Psoas muscle (tissue), 8 donors: ENCODE results near the gene YJU2. TPM values are rescaled to one million over a fixed set of nuclear protein-coding genes. Genes with fewer than 3 reads are reported as not detected.
A peak's percentile ranks its signal among the peaks of the same experiment; 100 is the strongest.

Experiments
- ATAC-seq, 4 donors: fragments of 200-7000 bp; cut with Tn5 transposase; one replicate each; pipeline ENCODE4 v1.9.1; 2020; ENCODE audit warnings: moderate library complexity in 3 of 4, mild to moderate bottlenecking in 2 of 4
- DNase-seq, 2 donors: peaks; one replicate each; pipeline ENCODE4 v3.0.0-alpha.2; 2020
- H3K27ac ChIP-seq: fragments of 200-600 bp; one replicate; pipeline ENCODE4 v1.8.0; 2022
- H3K27me3 ChIP-seq, 3 donors: fragments of 200-600 bp in 1 of 3; one replicate each; pipeline versions ENCODE4 v1.6.1 to v1.8.0; 2013 to 2022; ENCODE audit warnings: low read length in 2 of 3, mild to moderate bottlenecking in 2 of 3, moderate library complexity in 1 of 3; ENCODE audit not compliant: insufficient read depth in 3 of 3
- H3K36me3 ChIP-seq, 2 donors: fragments of 200-600 bp in 1 of 2; one replicate each; pipeline versions ENCODE4 v1.6.1 to v1.8.0; 2013 to 2022; ENCODE audit warnings: low read depth in 1 of 2, mild to moderate bottlenecking in 1 of 2, moderate library complexity in 1 of 2; ENCODE audit not compliant: insufficient read depth in 1 of 2
- H3K4me1 ChIP-seq: fragments of 200-600 bp; one replicate; pipeline ENCODE4 v1.8.0; 2022
- H3K4me3 ChIP-seq: fragments of 200-600 bp; one replicate; pipeline ENCODE4 v1.8.0; 2022; ENCODE audit warnings: mild to moderate bottlenecking
- H3K9me3 ChIP-seq: fragments of 200-600 bp; one replicate; pipeline ENCODE4 v1.8.0; 2022
- CTCF ChIP-seq: fragments of 200-600 bp; IDR thresholded peaks from one replicate; pipeline ENCODE4 v1.8.0; 2022; ENCODE audit warnings: antibody characterized with exemption
- WGBS, 3 donors: extraction: QIAGEN DNeasy Blood & Tissue Kit; methylation state at CpG; one replicate each; pipeline versions ENCODE4 v1.1.6 to v1.1.7; 2013; 5-methylcytosine and 5-hydroxymethylcytosine counted together
- intact Hi-C, 2 donors: fragments of 100-400 bp; cut with DNase I; formaldehyde crosslinking; loops; one replicate each; pipeline versions ENCODE4 v1.11.0 to v1.14.2; 2022
- polyA plus RNA-seq, 3 donors: library from polyadenylated mRNA; stranded (reverse); fragments of 200-250 nt; gene quantifications; one replicate each; pipeline ENCODE4 v1.2.3, GENCODE V29; 2013
- total RNA-seq, 4 donors: library from RNA; stranded (reverse); fragmentation: NEBNext Ultra II Directional in 2 of 4; extraction: Animal tissue kit (Norgen Biotek cat#: 25700) in 2 of 4; gene quantifications; one replicate each; pipeline versions ENCODE4 v1.2.1 to v1.2.4, GENCODE V29; 2021 to 2023
- donor health status: healthy with polysubstance abuse.
- donor health status: DM: no; HTN: no; CAD: no; lungs with moderate emphysema.
- donor health status: Bipolar disorder and iron deficiency.
- donor health status: healthy.
- donor health status: DM: yes; HTN: yes; CAD: no.
- donor health status: DM: no; HTN: no; CAD: no.
- donor health status: DM: no; HTN: no; CAD: no.
- donor health status: DM: yes; HTN: yes; CAD: no.

The YJU2 gene
- total and polyA plus RNA-seq, 7 donors = 11.7 to 39.9 (median 17.7) TPM

- DNase-seq (no peak), ATAC-seq (no peak)
- peak; percentile 13 for TF ChIP-seq CTCF
- Histone ChIP-seq H3K4me3 (no peak overlapping the region), H3K27ac (no peak overlapping the region), H3K9me3 (no peaks in the 10 kb centered on the region), H3K36me3 (no peaks in the 10 kb centered on the region), H3K27me3 (peaks cover 0 to 11% (median 3%) of the 10 kb centered on the region in 3 donors), H3K4me1 (peaks cover 3% of the 10 kb centered on the region)
- 77 to 80% (median 80%) methylated on average over 13 of the region's 13 CpGs for WGBS, 3 donors
- intact Hi-C loops = loop anchor here (5.0 to 10.0 kb wide), 2 partner anchors 66 to 224 kb away; partner anchors contain the start of gene EEF2 (in 1 of the 2)
These were observed 38.3 kb upstream of the YJU2 start for GRCh38 chr19:4208385-4209094.

GRCh38 chr19:4210166-4210731 lies 36.6 kb upstream of the YJU2 start:
- Histone ChIP-seq H3K9me3 (no peaks in the 10 kb centered on the region), H3K4me1 (no peaks in the 10 kb centered on the region), H3K36me3 (no peaks in the 10 kb centered on the region), H3K27me3 (peaks cover 0 to 11% (median 3%) of the 10 kb centered on the region in 3 donors), H3K27ac (no peak overlapping the region), H3K4me3 (no peak overlapping the region)
- DNase-seq (no peak), ATAC-seq (no peak)
- intact Hi-C loops = no loop called here
- 74 to 88% (median 84%) methylated on average over 12 to 15 of the region's 15 CpGs for WGBS, 3 donors
- no peak for TF ChIP-seq CTCF

- Histone ChIP-seq H3K4me3 (no peak overlapping the region), H3K9me3 (no peaks in the 10 kb centered on the region), H3K36me3 (no peaks in the 10 kb centered on the region), H3K4me1 (no peaks in the 10 kb centered on the region), H3K27me3 (peaks cover 0 to 11% (median 3%) of the 10 kb centered on the region in 3 donors), H3K27ac (no peak overlapping the region)
- ATAC-seq (no peak), DNase-seq (no peak)
- TF ChIP-seq CTCF = no peak
- 68 to 82% (median 71%) methylated on average over 3 of the region's 3 CpGs for WGBS, 3 donors
- intact Hi-C loops = no loop called here
These were observed 33.8 kb upstream of the YJU2 start for GRCh38 chr19:4213116-4213515.

DNA sequence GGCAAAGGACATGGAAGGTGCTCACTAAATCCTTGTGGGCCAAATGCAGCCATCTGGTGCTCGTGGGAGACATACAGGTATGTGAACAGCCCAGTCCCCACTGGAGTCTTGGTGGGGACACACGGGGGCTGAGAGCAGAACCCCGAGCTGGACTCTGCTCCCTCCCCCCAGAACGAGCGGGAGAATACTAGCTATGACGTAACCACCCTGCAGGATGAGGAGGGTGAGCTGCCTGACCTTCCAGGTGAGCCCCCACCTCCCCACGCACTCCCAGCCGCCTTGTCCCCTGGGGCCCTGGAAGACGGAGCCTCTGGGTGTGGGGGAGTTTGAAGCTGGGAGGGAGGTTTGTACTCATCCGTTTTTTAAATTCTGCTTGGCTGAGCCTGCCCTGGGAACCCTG lies 31.1 kb upstream of the YJU2 start:
- no peak for DNase-seq
- WGBS, 3 donors = 65 to 86% (median 65%) methylated on average over 8 to 10 of the region's 10 CpGs

More for the DNA sequence above, 31.1 kb upstream of the YJU2 start:
- Histone ChIP-seq H3K27me3 (peaks cover 0 to 10% (median 2%) of the 10 kb centered on the region in 3 donors), H3K36me3 (no peaks in the 10 kb centered on the region), H3K4me3 (no peak overlapping the region), H3K9me3 (no peaks in the 10 kb centered on the region), H3K4me1 (no peaks in the 10 kb centered on the region), H3K27ac (no peak overlapping the region)
- intact Hi-C loops = no loop called here
- TF ChIP-seq CTCF = no peak
- no peak for ATAC-seq
